Smooth muscle cell (in vitro differentiated cells): ENCODE measurements around the gene DNM3. TPM values are rescaled to one million over a fixed set of nuclear protein-coding genes. Genes with fewer than 3 reads are reported as not detected.

Experiments
- DNase-seq: peaks from one replicate; lab custom pipeline; 2025; ENCODE audit not compliant: unreplicated experiment; lab: John Stamatoyannopoulos, UW
- H2AFZ ChIP-seq: fragments of 200-600 bp; sonication (generic); 2 replicates; pipeline ENCODE4 v1.6.0; 2016; ENCODE audit warnings: antibody characterized with exemption, low read depth, mild to moderate bottlenecking
- H3F3A ChIP-seq: fragments of 200-600 bp; sonication (generic); 2 replicates; pipeline ENCODE4 v1.6.0; 2017; ENCODE audit warnings: antibody characterized with exemption, low read depth
- H3K27ac ChIP-seq: fragments of 200-600 bp; sonication (generic); 2 replicates; pipeline ENCODE4 v1.5.1; 2016; ENCODE audit warnings: low read depth, mild to moderate bottlenecking
- H3K27me3 ChIP-seq: fragments of 200-600 bp; sonication (generic); 2 replicates; pipeline ENCODE4 v1.6.1; 2016; ENCODE audit warnings: low read depth, mild to moderate bottlenecking
- H3K36me3 ChIP-seq: fragments of 200-600 bp; sonication (generic); 2 replicates; pipeline ENCODE4 v1.5.1; 2016; ENCODE audit warnings: low read depth
- H3K4me1 ChIP-seq: fragments of 200-600 bp; sonication (generic); 2 replicates; pipeline ENCODE4 v1.5.1; 2016; ENCODE audit warnings: low read depth
- H3K4me2 ChIP-seq: fragments of 200-600 bp; sonication (generic); 2 replicates; pipeline ENCODE4 v1.6.0; 2016; ENCODE audit warnings: mild to moderate bottlenecking
- H3K4me3 ChIP-seq: fragments of 200-600 bp; sonication (generic); 2 replicates; pipeline ENCODE4 v1.5.1; 2016; ENCODE audit warnings: mild to moderate bottlenecking
- H3K79me2 ChIP-seq: fragments of 200-600 bp; sonication (generic); 2 replicates; pipeline ENCODE4 v1.6.0; 2016; ENCODE audit warnings: low read depth, mild to moderate bottlenecking
- H3K9ac ChIP-seq: fragments of 200-600 bp; sonication (generic); 2 replicates; pipeline ENCODE4 v1.6.0; 2016; ENCODE audit warnings: low read depth
- H3K9me3 ChIP-seq: fragments of 200-600 bp; sonication (generic); replicated peaks from 2 replicates; pipeline ENCODE4 v1.5.1; 2016; ENCODE audit warnings: low read depth
- H4K20me1 ChIP-seq: fragments of 200-600 bp; sonication (generic); 2 replicates; pipeline ENCODE4 v1.6.0; 2016; ENCODE audit warnings: low read depth
- CTCF ChIP-seq: fragments of 200-600 bp; sonication (generic); IDR thresholded peaks from 2 replicates; pipeline ENCODE4 v1.5.1; 2017; ENCODE audit warnings: borderline replicate concordance, mild to moderate bottlenecking, antibody characterized with exemption; ENCODE audit not compliant: insufficient read depth, poor library complexity, severe bottlenecking
- WGBS: methylation state at CpG from one replicate; pipeline ENCODE4 v1.1.7; 2016; ENCODE audit warnings: low lambda C conversion rate; 5-methylcytosine and 5-hydroxymethylcytosine counted together
- polyA plus RNA-seq: library from polyadenylated mRNA; unstranded; fragments of >200 nt; fragmentation: Nextera tagmentation; extraction: Ambion mirVana; gene quantifications from 2 replicates; pipeline ENCODE4 v1.2.1, GENCODE V29; 2016
- total RNA-seq: library from RNA; depleted of rRNA; stranded (reverse); fragments of >200 nt; gene quantifications from 2 replicates; pipeline ENCODE4 v1.2.3, GENCODE V29; 2014

The DNM3 gene
- total and polyA plus RNA-seq, 2 experiments from 2014 or later = 1.7 to 3.0 TPM

GRCh38 chr1:172146141-172146850 is 305.0 kb downstream of the DNM3 start:
- Histone ChIP-seq H3K4me3 (peak overlapping the region; percentile 72), H3K4me2 (peak overlapping the region; percentile 94), H3K4me1 (peaks cover 20% of the 10 kb centered on the region), H3K9me3 (no peaks in the 10 kb centered on the region), H3K9ac (peak overlapping the region; percentile 99), H3F3A (peaks cover 44% of the 10 kb centered on the region), H3K36me3 (no peaks in the 10 kb centered on the region), H3K79me2 (peaks cover 39% of the 10 kb centered on the region), H2AFZ (no peak overlapping the region), H3K27ac (peak overlapping the region; percentile 98), H3K27me3 (no peaks in the 10 kb centered on the region), H4K20me1 (peaks cover 12% of the 10 kb centered on the region)
- DNase-seq = no peak
- no peak for TF ChIP-seq CTCF
- WGBS = 52% methylated on average over 1 of the region's 1 CpG

GRCh38 chr1:172147541-172147940 is 306.2 kb downstream of the DNM3 start:
- Histone ChIP-seq H4K20me1 (no peaks in the 10 kb centered on the region), H3K9me3 (no peaks in the 10 kb centered on the region), H2AFZ (no peak overlapping the region), H3F3A (peaks cover 37% of the 10 kb centered on the region), H3K36me3 (no peaks in the 10 kb centered on the region), H3K27ac (peak overlapping the region; percentile 98), H3K9ac (no peak overlapping the region), H3K4me2 (no peak overlapping the region), H3K27me3 (no peaks in the 10 kb centered on the region), H3K4me3 (no peak overlapping the region), H3K4me1 (peaks cover 18% of the 10 kb centered on the region), H3K79me2 (peaks cover 26% of the 10 kb centered on the region)
- DNase-seq = no peak
- TF ChIP-seq CTCF = no peak
- 96% methylated on average over 1 of the region's 1 CpG for WGBS

- Histone ChIP-seq H3K9me3 (no peaks in the 10 kb centered on the region), H3K27ac (peak overlapping the region; percentile 98), H3K4me1 (peaks cover 18% of the 10 kb centered on the region), H3F3A (peaks cover 35% of the 10 kb centered on the region), H3K9ac (peak overlapping the region; percentile 34), H3K27me3 (no peaks in the 10 kb centered on the region), H3K36me3 (no peaks in the 10 kb centered on the region), H3K4me3 (peak overlapping the region; percentile 14), H3K79me2 (peaks cover 19% of the 10 kb centered on the region), H4K20me1 (no peaks in the 10 kb centered on the region), H2AFZ (peak overlapping the region; percentile 67), H3K4me2 (peak overlapping the region; percentile 69)
- 49% methylated on average over 2 of the region's 2 CpGs for WGBS
- DNase-seq = no peak
- no peak for TF ChIP-seq CTCF
Measured at GRCh38 chr1:172148213-172148612, 306.9 kb downstream of the DNM3 start.

GRCh38 chr1:172148707-172149106 is 307.4 kb downstream of the DNM3 start:
- Histone ChIP-seq H3F3A (peaks cover 30% of the 10 kb centered on the region), H2AFZ (peak overlapping the region; percentile 67)

More at GRCh38 chr1:172148707-172149106, 307.4 kb downstream of the DNM3 start:
- peak overlapping the region; percentile 34 for H3K9ac ChIP-seq
- peak overlapping the region; percentile 98 for H3K27ac ChIP-seq
- no peaks in the 10 kb centered on the region for H4K20me1 ChIP-seq
- peaks cover 14% of the 10 kb centered on the region for H3K79me2 ChIP-seq
- H3K9me3 ChIP-seq = no peaks in the 10 kb centered on the region
- DNase-seq = no peak
- no peak for TF ChIP-seq CTCF
- no peaks in the 10 kb centered on the region for H3K27me3 ChIP-seq
- peak overlapping the region; percentile 14 for H3K4me3 ChIP-seq
- H3K36me3 ChIP-seq = no peaks in the 10 kb centered on the region
- H3K4me2 ChIP-seq = peak overlapping the region; percentile 69
- peaks cover 18% of the 10 kb centered on the region for H3K4me1 ChIP-seq
